Lung (tissue), 12 donors: ENCODE data around the gene GFRA1. TPM values are rescaled to one million over a fixed set of nuclear protein-coding genes. Genes with fewer than 3 reads are reported as not detected.

Experiments
- ATAC-seq: fragments of 200-7000 bp; cut with Tn5 transposase; one replicate; pipeline ENCODE4 v1.9.1; 2020; ENCODE audit warnings: moderate number of reproducible peaks; ENCODE audit not compliant: insufficient read depth, low FRiP score
- DNase-seq, 3 donors: peaks; one replicate each; pipeline ENCODE4 v3.0.0-alpha.2; 2013 to 2017
- H3K27ac ChIP-seq, 2 donors: one replicate each; pipeline ENCODE4 v1.5.1; 2013; ENCODE audit warnings: mild to moderate bottlenecking in 2 of 2, moderate library complexity in 2 of 2, control low read depth in 1 of 2, inconsistent platforms in 1 of 2, low read depth in 1 of 2, low read length in 1 of 2
- H3K27me3 ChIP-seq, 3 donors: one replicate each; pipeline ENCODE4 v1.5.1; 2013; ENCODE audit warnings: low read length in 2 of 3; ENCODE audit not compliant: control insufficient read depth in 3 of 3, insufficient read depth in 3 of 3
- H3K36me3 ChIP-seq, 4 donors: one replicate each; pipeline ENCODE4 v1.5.1; 2013; ENCODE audit warnings: low read length in 4 of 4, mild to moderate bottlenecking in 1 of 4, moderate library complexity in 1 of 4; ENCODE audit not compliant: control insufficient read depth in 4 of 4, insufficient read depth in 4 of 4
- H3K4me1 ChIP-seq, 5 donors: one replicate each; pipeline ENCODE4 v1.5.1; 2013; ENCODE audit warnings: low read length in 5 of 5, mild to moderate bottlenecking in 2 of 5, moderate library complexity in 1 of 5; ENCODE audit not compliant: control insufficient read depth in 5 of 5, insufficient read depth in 5 of 5
- H3K4me3 ChIP-seq: one replicate; pipeline ENCODE4 v1.5.1; 2013; ENCODE audit warnings: mild to moderate bottlenecking, control low read depth, moderate library complexity
- H3K9ac ChIP-seq, 2 donors: one replicate each; pipeline ENCODE4 v1.5.1; 2013; ENCODE audit warnings: low read length in 2 of 2, control low read depth in 1 of 2; ENCODE audit not compliant: insufficient read depth in 1 of 2
- H3K9me3 ChIP-seq, 4 donors: one replicate each; pipeline ENCODE4 v1.5.1; 2013; ENCODE audit warnings: low read length in 3 of 4, mild to moderate bottlenecking in 1 of 4, moderate library complexity in 1 of 4; ENCODE audit not compliant: control insufficient read depth in 4 of 4, insufficient read depth in 3 of 4
- WGBS, 2 donors: extraction: QIAGEN DNeasy Blood & Tissue Kit; methylation state at CpG; one replicate each; pipeline ENCODE4 v1.1.7; 2013; 5-methylcytosine and 5-hydroxymethylcytosine counted together
- polyA plus RNA-seq, 2 donors: library from polyadenylated mRNA; stranded (reverse); fragments of 200-250 nt; gene quantifications; one replicate each; pipeline ENCODE4 v1.2.1, GENCODE V29; 2013
- total RNA-seq, 2 donors: library from RNA; depleted of rRNA in 1 of 2; stranded (reverse); fragments of >200 nt in 1 of 2; gene quantifications; one replicate each; pipeline ENCODE4 v1.2.1, GENCODE V29; 2014 to 2021
- TF ChIP-seq, protein P1 (sequence below): IDR thresholded peaks from 2 replicates; pipeline ENCODE4 v1.5.1; 2012; ENCODE audit warnings: mild to moderate bottlenecking; ENCODE audit errors: control extremely low read depth, extremely low read depth
- donor health status: control.
- donor health status: control.
- donor health status: Bipolar disorder and iron deficiency.
- donor health status: healthy.
- donor health status: DM: yes; HTN: yes; CAD: no.

Gene GFRA1
- total and polyA plus RNA-seq, 4 donors = 0.51 to 30.4 (median 1.4) TPM

DNA sequence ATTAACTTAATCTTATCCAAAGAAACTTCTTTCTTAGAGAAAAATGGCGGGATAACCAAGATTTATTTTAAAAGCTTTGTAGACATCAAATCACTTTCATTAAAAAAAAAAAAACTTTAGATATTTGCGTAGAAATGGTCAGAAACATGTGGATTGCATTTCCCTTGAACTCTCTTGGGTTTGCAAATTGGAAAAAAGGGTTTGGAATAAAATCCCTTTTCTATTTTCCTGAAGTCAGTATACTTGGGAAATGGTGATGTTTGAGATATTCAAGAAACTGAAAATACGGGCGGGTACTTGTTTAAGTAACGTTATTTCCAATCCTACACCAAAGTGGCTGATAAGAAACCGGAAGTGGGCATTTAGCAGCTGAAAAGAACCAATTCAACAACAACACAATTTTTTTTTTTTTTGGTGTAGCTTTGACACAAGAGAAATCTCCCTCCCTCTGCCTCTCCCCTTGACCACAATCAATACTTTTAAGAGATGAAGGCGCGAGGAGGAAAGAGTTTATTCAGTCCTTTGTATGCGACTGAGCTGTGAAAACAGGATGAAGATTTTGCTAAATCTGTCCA is 13.7 kb upstream of the GFRA1 start:
- no peak overlapping the region for H3K4me3 ChIP-seq
- TF ChIP-seq, protein P1, sequence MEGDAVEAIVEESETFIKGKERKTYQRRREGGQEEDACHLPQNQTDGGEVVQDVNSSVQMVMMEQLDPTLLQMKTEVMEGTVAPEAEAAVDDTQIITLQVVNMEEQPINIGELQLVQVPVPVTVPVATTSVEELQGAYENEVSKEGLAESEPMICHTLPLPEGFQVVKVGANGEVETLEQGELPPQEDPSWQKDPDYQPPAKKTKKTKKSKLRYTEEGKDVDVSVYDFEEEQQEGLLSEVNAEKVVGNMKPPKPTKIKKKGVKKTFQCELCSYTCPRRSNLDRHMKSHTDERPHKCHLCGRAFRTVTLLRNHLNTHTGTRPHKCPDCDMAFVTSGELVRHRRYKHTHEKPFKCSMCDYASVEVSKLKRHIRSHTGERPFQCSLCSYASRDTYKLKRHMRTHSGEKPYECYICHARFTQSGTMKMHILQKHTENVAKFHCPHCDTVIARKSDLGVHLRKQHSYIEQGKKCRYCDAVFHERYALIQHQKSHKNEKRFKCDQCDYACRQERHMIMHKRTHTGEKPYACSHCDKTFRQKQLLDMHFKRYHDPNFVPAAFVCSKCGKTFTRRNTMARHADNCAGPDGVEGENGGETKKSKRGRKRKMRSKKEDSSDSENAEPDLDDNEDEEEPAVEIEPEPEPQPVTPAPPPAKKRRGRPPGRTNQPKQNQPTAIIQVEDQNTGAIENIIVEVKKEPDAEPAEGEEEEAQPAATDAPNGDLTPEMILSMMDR = no peak
- no peak for ATAC-seq
- no peak for DNase-seq
- no peaks in the 10 kb centered on the region for H3K27me3 ChIP-seq
- H3K27ac ChIP-seq = no peak overlapping the region
- WGBS, 2 donors = 50 to 51% methylated on average over 9 of the region's 9 CpGs
- no peaks in the 10 kb centered on the region for H3K36me3 ChIP-seq
- no peaks in the 10 kb centered on the region for H3K9me3 ChIP-seq
- no peaks in the 10 kb centered on the region for H3K4me1 ChIP-seq
- no peak overlapping the region for H3K9ac ChIP-seq

DNA sequence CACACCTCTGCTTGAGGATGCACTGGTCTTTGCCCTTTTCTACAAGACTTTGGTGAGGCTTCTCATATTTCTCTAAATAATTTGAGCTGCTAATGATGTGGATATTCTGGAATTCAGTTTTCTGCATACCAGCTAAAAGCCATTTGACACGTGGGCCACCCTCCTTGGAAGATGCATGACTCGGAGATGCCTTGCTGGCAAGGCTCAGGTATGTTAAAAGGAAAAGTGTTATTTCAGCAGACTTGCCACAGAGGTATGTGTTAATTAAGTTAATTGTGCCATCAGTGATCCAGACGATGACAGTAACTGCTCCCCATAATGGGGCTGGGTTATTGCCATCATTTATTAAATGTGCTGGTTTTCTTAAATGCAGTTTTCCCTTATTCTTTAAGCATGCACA is 8.8 kb upstream of the GFRA1 start:
- peaks cover 0 to 4% (median 2%) of the 10 kb centered on the region in 3 donors for H3K27me3 ChIP-seq
- 74 to 77% methylated on average over 3 of the region's 3 CpGs for WGBS, 2 donors
- no peaks in the 10 kb centered on the region for H3K9me3 ChIP-seq
- H3K9ac ChIP-seq = no peak overlapping the region
- ATAC-seq = no peak
- H3K4me3 ChIP-seq = no peak overlapping the region
- no peak overlapping the region for H3K27ac ChIP-seq
- TF ChIP-seq, protein P1 = no peak
- no peak for DNase-seq
- H3K4me1 ChIP-seq = no peaks in the 10 kb centered on the region
- H3K36me3 ChIP-seq = no peaks in the 10 kb centered on the region

DNA sequence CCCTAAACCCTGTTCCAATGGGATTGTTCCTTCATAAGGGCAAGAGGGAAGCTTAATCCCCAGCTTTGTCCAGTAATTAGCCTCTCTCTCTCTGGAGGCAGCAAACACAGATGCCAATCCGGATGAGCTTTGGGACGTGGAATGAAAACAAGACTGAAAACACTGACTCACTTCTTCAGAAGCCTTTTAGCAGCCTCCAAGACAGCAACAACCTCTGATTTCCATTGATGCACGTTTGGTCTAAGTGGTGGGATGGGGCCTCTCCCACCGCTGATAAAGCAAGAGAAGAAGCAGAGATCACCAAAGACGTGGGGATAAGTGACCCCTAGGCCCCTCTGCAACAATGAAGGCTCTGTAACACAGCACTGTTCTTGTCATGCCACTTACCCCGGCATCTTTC is 5.8 kb upstream of the GFRA1 start:
- H3K36me3 ChIP-seq = no peaks in the 10 kb centered on the region
- H3K27me3 ChIP-seq = peaks cover 4 to 18% (median 9%) of the 10 kb centered on the region in 3 donors
- no peak overlapping the region for H3K27ac ChIP-seq
- ATAC-seq (no peak), DNase-seq (no peak)
- H3K9me3 ChIP-seq = peaks cover 0 to 2% (median 0%) of the 10 kb centered on the region in 4 donors
- H3K4me3 ChIP-seq = no peak overlapping the region
- whole genome bisulfite sequencing, 2 donors = 70 to 75% methylated on average over 6 of the region's 6 CpGs
- TF ChIP-seq, protein P1 = no peak
- H3K4me1 ChIP-seq = peaks cover 0 to 12% (median 0%) of the 10 kb centered on the region in 5 donors
- H3K9ac ChIP-seq = no peak overlapping the region

DNA sequence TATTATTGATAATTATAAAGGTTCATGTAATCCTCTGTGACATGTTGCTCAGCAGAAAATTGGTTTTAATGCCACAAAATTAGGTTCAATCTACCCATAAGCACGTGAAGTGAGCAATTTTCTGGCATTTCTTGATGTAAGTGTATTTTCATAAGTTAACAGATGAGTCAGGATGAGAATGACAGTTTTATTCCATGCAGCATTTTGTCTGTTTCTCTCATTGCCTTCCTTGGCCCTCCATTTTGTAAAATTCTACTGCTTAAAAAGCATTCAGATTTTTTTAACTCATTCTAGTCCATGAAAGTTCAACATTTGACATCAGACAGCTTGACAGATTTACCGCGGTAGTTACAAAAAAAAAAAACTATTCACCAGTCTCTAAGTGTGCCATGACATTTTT is 4.0 kb upstream of the GFRA1 start:
- H3K27ac ChIP-seq = no peak overlapping the region
- H3K4me1 ChIP-seq = peaks cover 0 to 27% (median 8%) of the 10 kb centered on the region in 5 donors
- no peak for ATAC-seq
- DNase-seq = no peak
- H3K27me3 ChIP-seq = peaks cover 11 to 27% (median 17%) of the 10 kb centered on the region in 3 donors
- H3K4me3 ChIP-seq = no peak overlapping the region
- H3K9ac ChIP-seq = no peak overlapping the region
- 88 to 90% methylated on average over 3 of the region's 3 CpGs for WGBS, 2 donors
- peaks cover 0 to 5% (median 0%) of the 10 kb centered on the region in 4 donors for H3K9me3 ChIP-seq
- TF ChIP-seq, protein P1 = no peak
- no peaks in the 10 kb centered on the region for H3K36me3 ChIP-seq
